ENCODE data around the gene DENND2A.

DENND2A gene

DNA sequence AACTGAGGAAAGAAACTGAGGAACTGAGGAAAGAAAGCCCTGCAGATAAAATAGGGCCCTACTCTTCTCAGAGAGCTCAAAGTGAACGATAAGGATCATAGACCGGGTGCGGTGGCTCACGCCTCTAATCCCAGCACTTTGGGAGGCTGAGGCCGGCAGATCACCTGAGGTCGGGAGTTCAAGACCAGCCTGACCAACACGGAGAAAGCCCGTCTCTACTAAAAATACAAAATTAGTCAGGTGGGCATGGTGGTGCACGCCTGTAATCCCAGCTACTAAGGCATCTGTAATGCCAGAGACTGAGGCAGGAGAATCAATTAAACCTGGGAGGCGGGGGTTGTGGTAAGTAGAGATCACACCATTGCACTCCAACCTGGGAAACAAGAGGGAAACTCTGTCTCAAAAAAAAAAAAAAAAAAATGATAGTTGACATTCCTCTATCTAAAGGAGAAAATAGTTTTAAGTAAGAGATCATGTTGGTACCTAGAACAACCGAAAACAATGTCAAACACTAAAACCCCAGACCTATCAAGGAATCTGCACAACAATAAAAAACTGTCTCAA is 163.8 kb downstream of the DENND2A start:
- in situ Hi-C loops (cut with MboI; ENCODE audit: low sequenced_read_pairs): no loop called here

GRCh38 chr7:140475747-140476333 is 164.8 kb downstream of the DENND2A start:
- in situ Hi-C loops (cut with MboI; ENCODE audit: low sequenced_read_pairs): no loop called here
